Left colon (tissue), 2 donors: ENCODE results near the gene RAD51B. TPM values are rescaled to one million over a fixed set of nuclear protein-coding genes. Genes with fewer than 3 reads are reported as not detected.

Experiments used
- ATAC-seq: fragments of 200-7000 bp; cut with Tn5 transposase; one replicate; pipeline ENCODE4 v1.9.1; 2020; ENCODE audit warnings: mild to moderate bottlenecking, moderate library complexity
- DNase-seq, 2 donors: peaks; one replicate each; pipeline ENCODE4 v3.0.0-alpha.2; 2020
- intact Hi-C, 2 donors: fragments of 100-400 bp; cut with DNase I in 1 of 2; cut with micrococcal nuclease in 1 of 2; formaldehyde crosslinking; loops; one replicate each; pipeline versions ENCODE4 v1.11.2 to v1.14.0; 2022; cut with DNase I, micrococcal nuclease
- total RNA-seq, 2 donors: library from RNA; stranded (reverse); fragmentation: NEBNext Ultra II Directional; extraction: Animal tissue kit (Norgen Biotek cat#: 25700); gene quantifications; one replicate each; pipeline ENCODE4 v1.2.1, GENCODE V29; 2021
- donor health status: DM: no; HTN: no; CAD: no.
- donor health status: DM: yes; HTN: yes; CAD: no.

RAD51B gene
- total RNA-seq, 2 donors from 2014 or later = 13.7 to 16.8 TPM

- ATAC-seq (no peak), DNase-seq (no peak)
- intact Hi-C loops = no loop called here
These were observed 812.7 kb downstream of the RAD51B start for GRCh38 chr14:68632054-68632895.

GRCh38 chr14:68633131-68633991 lies 813.8 kb downstream of the RAD51B start:
- intact Hi-C loops = no loop called here
- no peak for DNase-seq
- no peak for ATAC-seq

DNA sequence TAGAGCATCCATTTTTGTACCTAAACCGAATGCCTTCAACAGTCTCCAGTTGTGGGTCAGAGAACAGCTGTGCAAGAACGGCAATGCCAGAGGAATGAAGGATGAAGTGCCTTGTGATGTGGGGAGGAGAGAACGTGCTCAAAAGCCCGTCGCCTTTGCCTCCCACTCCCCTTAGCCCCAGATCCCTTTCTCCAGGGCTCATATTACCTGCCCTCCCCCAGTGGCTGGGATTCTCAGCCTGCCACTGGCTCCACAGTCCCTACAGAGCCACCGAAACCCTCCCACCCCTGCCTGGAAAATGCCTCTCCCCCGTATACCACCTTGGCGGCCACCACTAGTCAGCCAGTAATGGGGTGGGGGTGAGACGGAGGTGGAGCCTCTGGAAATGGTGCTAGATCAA lies 814.8 kb downstream of the RAD51B start:
- ATAC-seq = no peak
- intact Hi-C loops = no loop called here
- no peak for DNase-seq

GRCh38 chr14:68634874-68635595 lies 815.5 kb downstream of the RAD51B start:
- ATAC-seq = no peak
- intact Hi-C loops = no loop called here

GRCh38 chr14:68636597-68636996 lies 817.0 kb downstream of the RAD51B start:
- DNase-seq = no peak
- intact Hi-C loops = no loop called here
- no peak for ATAC-seq

More at GRCh38 chr14:68634874-68635595, 815.5 kb downstream of the RAD51B start:
- no peak for DNase-seq

- no peak for ATAC-seq
- DNase-seq = no peak
These were observed 817.8 kb downstream of the RAD51B start for GRCh38 chr14:68637106-68638021.

DNA sequence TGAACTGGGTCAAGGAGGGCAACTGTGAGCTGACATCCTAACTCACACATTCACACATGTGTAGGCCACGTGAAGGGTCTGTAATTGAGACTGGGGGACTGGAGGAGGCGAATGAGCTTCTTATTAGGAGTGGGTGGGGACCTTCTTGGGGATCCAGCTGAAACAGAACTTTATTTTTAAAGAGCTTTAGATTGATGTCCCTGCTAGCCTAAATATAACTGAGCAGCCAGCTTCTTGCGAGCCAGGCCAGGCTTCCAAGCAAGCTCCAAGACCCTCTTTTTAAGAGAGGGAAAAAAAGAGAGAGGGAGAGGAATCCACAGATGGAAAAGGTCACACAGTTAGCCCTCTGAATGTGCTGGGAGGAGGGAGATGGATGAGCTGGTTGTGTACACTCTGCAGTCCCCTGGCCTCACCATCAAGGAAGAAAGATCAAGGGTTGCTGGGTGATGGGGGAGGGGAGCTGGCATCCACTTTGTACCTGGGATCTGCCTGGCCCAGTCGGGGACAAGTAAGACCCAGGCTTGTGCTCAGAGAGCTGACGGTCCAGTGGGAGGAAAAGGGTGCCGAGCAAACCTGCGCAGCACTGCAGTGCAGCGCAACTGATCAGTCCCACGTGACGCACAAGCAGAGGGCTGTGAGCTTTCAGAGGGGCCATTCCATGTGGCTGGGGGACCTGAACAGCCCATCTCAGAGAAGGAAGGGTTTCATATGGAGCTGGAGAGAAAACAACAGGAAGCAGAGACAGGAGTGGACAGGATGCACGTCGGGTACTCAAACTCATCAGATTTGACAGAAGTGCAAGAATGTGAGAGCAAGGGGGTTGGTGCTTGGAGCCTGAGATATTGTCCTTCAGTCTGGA lies 818.8 kb downstream of the RAD51B start:
- DNase-seq (no peak), ATAC-seq (no peak)
- intact Hi-C loops = no loop called here

More at GRCh38 chr14:68637106-68638021, 817.8 kb downstream of the RAD51B start:
- intact Hi-C loops = no loop called here

DNA sequence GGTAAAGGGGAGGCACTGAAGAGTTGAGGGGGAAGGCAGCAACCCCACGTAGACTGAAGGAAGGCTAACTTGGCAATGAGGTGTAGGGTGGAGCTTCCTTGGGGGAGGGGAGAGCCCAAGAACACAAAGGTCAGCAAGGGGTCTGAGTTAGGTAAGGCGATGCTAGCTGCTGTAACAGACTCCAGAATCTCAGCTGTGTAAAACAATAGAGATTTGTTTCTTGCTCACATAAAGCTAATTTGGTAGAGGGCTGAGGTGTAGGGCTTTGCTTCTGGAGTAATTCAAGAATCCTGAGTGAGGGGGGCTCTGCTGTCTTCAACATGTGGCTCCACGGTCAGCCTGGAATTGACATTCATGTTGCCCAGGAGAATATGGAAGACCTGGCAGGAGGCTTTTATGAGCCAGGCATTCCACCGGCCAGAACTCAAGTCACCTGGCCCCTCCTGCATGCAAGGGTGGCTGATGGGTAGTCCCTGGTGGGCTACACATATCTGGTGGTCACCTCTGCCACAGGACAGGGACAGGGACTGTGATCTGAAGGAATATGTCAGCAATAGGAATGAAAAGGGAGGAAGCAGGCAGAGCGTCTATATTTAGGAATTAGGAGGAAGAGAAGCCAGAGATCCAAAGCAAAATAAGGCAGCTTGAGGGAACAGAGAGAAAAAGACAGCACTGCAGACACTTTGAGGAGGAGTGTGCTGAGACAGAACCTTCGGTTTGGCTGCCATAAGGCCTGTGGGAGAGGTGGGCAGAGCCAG lies 819.6 kb downstream of the RAD51B start:
- DNase-seq = no peak
- intact Hi-C loops = no loop called here
- ATAC-seq = no peak

- intact Hi-C loops = no loop called here
- no peak for ATAC-seq
- no peak for DNase-seq
These were observed 820.4 kb downstream of the RAD51B start for GRCh38 chr14:68639758-68640574.

DNA sequence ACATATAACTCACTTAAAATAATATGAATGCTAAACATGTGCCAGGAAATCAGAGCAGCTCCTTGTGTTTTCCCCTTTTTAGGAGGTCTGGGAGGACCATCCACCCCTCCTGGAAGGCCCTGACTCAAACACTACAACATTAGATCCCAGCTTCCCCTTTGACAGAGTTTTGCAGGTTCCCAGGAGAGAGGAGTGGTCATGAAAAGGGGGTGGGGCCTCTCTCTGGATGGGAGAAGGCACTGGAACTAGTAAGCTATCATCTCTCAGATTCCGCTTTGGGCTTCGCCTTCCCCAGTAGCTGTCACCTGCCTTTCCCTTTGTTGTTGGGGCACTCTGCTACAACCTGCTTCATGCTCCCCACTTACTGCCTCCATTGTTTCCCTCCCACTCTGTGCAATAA lies 824.1 kb downstream of the RAD51B start:
- no peak for ATAC-seq
- DNase-seq = no peak

DNA sequence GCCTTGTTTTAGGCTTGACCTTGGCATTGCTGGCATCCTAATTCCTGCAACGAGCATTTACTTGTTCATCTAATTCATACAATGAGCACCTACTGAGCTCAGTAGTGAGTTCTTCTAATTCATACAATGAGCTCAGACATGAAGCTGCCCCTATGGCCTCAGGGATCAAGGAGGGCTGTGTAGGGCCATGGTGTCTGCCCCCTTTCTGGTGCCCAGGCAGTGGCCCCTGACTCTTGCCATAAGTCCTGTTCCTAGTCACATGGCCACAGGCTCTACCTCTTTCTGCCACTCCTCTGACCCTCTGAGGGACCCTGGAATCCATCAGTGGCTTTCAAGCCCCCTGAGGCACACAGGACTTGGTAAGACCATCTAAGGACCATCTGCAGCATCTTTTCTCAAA lies 824.5 kb downstream of the RAD51B start:
- DNase-seq = no peak
- intact Hi-C loops = no loop called here
- no peak for ATAC-seq

More for the DNA sequence above, 824.1 kb downstream of the RAD51B start:
- intact Hi-C loops = no loop called here

DNA sequence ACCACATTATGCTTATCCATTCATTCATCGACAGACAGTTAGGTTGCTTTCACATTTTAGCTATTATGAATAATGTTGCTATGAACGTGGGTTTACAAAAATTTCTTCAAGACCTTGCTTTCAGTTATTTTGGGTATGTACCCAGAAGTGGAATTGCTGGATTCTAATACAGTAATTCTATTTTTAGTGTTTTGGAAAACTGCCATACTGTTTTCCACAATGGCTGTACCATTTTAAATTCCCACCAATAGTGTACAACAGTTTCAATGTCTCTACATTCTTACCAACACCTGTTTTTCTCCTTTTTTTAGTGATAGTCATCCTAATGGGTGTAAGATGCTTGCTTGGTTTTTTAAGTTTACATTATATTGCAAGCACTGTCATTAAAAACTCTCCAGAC lies 825.8 kb downstream of the RAD51B start:
- intact Hi-C loops = no loop called here
- ATAC-seq (no peak), DNase-seq (no peak)

GRCh38 chr14:68649476-68650189 lies 830.1 kb downstream of the RAD51B start:
- DNase-seq (no peak), ATAC-seq (no peak)
- intact Hi-C loops = no loop called here

GRCh38 chr14:68650404-68650994 lies 830.9 kb downstream of the RAD51B start:
- no peak for ATAC-seq
- intact Hi-C loops = no loop called here
- no peak for DNase-seq

- intact Hi-C loops = no loop called here
- DNase-seq = no peak
- ATAC-seq = no peak
These were observed 831.5 kb downstream of the RAD51B start for GRCh38 chr14:68651075-68651474.
